ENCODE measurements around the gene ST6GALNAC5.

Gene ST6GALNAC5

GRCh38 chr1:77096496-77097255, 229.4 kb downstream of the ST6GALNAC5 start:
- DNase-seq (ENCODE audit: low read depth in 2 of 3, low spot score in 1 of 3), result no peak

- DNase-seq (ENCODE audit: low read depth in 2 of 3, low spot score in 1 of 3), result no peak
Measured at GRCh38 chr1:77100875-77101274, 233.6 kb downstream of the ST6GALNAC5 start.

- DNase-seq (ENCODE audit: low read depth in 2 of 3, low spot score in 1 of 3), result no peak
Measured at GRCh38 chr1:77103486-77103885, 236.2 kb downstream of the ST6GALNAC5 start.

GRCh38 chr1:77104672-77105071, 237.4 kb downstream of the ST6GALNAC5 start:
- no peak for DNase-seq (ENCODE audit: low read depth in 2 of 3, low spot score in 1 of 3)

Data from stimulated activated CD4-positive, alpha-beta T cell treated with anti-CD3 and anti-CD28 coated beads, Interleukin-12 subunit alpha, Interleukin-12 subunit beta, amount 100 ng/mL, for 48 hours (primary cell).